ENCODE data around the gene DLG5. TPM values are rescaled to one million over a fixed set of nuclear protein-coding genes. Genes with fewer than 3 reads are reported as not detected.

The DLG5 gene
- polyA plus RNA-seq, 4 donors, result 7.8 to 35.9 (median 11.4) TPM

GRCh38 chr10:77960829-77961329, 34.3 kb upstream of the DLG5 start:
- no peak for DNase-seq
- Histone ChIP-seq H3K27ac (ENCODE audit: low read depth in 1 of 3, low read length in 2 of 3) (no peak overlapping the region), H3K9me3 (ENCODE audit: control insufficient read depth in 2 of 2, insufficient read depth in 1 of 2, low read depth in 1 of 2, low read length in 1 of 2) (peaks cover 0 to 9% of the 10 kb centered on the region in 2 donors), H3K4me3 (ENCODE audit: low read depth in 1 of 3, low read length in 3 of 3) (no peak overlapping the region), H3K4me1 (ENCODE audit: control insufficient read depth in 3 of 3, insufficient read depth in 2 of 3, low read depth in 1 of 3, low read length in 2 of 3) (peaks cover 0 to 5% (median 0%) of the 10 kb centered on the region in 3 donors), H3K36me3 (ENCODE audit: control insufficient read depth in 3 of 3, insufficient read depth in 2 of 3, low read depth in 1 of 3, low read length in 3 of 3) (no peaks in the 10 kb centered on the region), H3K27me3 (ENCODE audit: control insufficient read depth in 3 of 3, insufficient read depth in 3 of 3, low read length in 3 of 3) (no peaks in the 10 kb centered on the region)
- 79 to 86% (median 80%) methylated on average over 6 of the region's 6 CpGs for WGBS, 3 donors
- FAIRE-seq, result no peak

- H3K36me3 ChIP-seq (ENCODE audit: control insufficient read depth in 3 of 3, insufficient read depth in 2 of 3, low read depth in 1 of 3, low read length in 3 of 3), result no peaks in the 10 kb centered on the region
- H3K4me3 ChIP-seq (ENCODE audit: low read depth in 1 of 3, low read length in 3 of 3), result no peak overlapping the region
- 88 to 90% (median 90%) methylated on average over 8 of the region's 8 CpGs for WGBS, 3 donors
- FAIRE-seq (no peak), DNase-seq (no peak)
- peaks cover 0 to 9% of the 10 kb centered on the region in 2 donors for H3K9me3 ChIP-seq (ENCODE audit: control insufficient read depth in 2 of 2, insufficient read depth in 1 of 2, low read depth in 1 of 2, low read length in 1 of 2)
- no peaks in the 10 kb centered on the region for H3K27me3 ChIP-seq (ENCODE audit: control insufficient read depth in 3 of 3, insufficient read depth in 3 of 3, low read length in 3 of 3)
- H3K4me1 ChIP-seq (ENCODE audit: control insufficient read depth in 3 of 3, insufficient read depth in 2 of 3, low read depth in 1 of 3, low read length in 2 of 3), result peaks cover 0 to 13% (median 0%) of the 10 kb centered on the region in 3 donors
- H3K27ac ChIP-seq (ENCODE audit: low read depth in 1 of 3, low read length in 2 of 3), result no peak overlapping the region
Measured at GRCh38 chr10:77959887-77960455, 33.4 kb upstream of the DLG5 start.

- FAIRE-seq (no peak), DNase-seq (no peak)
- Histone ChIP-seq H3K36me3 (ENCODE audit: control insufficient read depth in 3 of 3, insufficient read depth in 2 of 3, low read depth in 1 of 3, low read length in 3 of 3) (no peaks in the 10 kb centered on the region), H3K9me3 (ENCODE audit: control insufficient read depth in 2 of 2, insufficient read depth in 1 of 2, low read depth in 1 of 2, low read length in 1 of 2) (peaks cover 0 to 8% of the 10 kb centered on the region in 2 donors), H3K4me3 (ENCODE audit: low read depth in 1 of 3, low read length in 3 of 3) (no peak overlapping the region), H3K27me3 (ENCODE audit: control insufficient read depth in 3 of 3, insufficient read depth in 3 of 3, low read length in 3 of 3) (no peaks in the 10 kb centered on the region), H3K27ac (ENCODE audit: low read depth in 1 of 3, low read length in 2 of 3) (no peak overlapping the region), H3K4me1 (ENCODE audit: control insufficient read depth in 3 of 3, insufficient read depth in 2 of 3, low read depth in 1 of 3, low read length in 2 of 3) (peaks cover 0 to 14% (median 0%) of the 10 kb centered on the region in 3 donors)
- 67 to 88% (median 82%) methylated on average over 4 of the region's 4 CpGs for WGBS, 3 donors
Measured at GRCh38 chr10:77959384-77959783, 32.8 kb upstream of the DLG5 start.

- H3K27ac ChIP-seq (ENCODE audit: low read depth in 1 of 3, low read length in 2 of 3), result peak overlapping the region in 1 of 3 donors; percentile 53
- FAIRE-seq (no peak), DNase-seq (peak in 1 of 2 donors; percentile 76)
- WGBS, 3 donors, result 64 to 79% (median 70%) methylated on average over 1 of the region's 1 CpG
- H3K36me3 ChIP-seq (ENCODE audit: control insufficient read depth in 3 of 3, insufficient read depth in 2 of 3, low read depth in 1 of 3, low read length in 3 of 3), result no peaks in the 10 kb centered on the region
- peaks cover 0 to 13% of the 10 kb centered on the region in 2 donors for H3K9me3 ChIP-seq (ENCODE audit: control insufficient read depth in 2 of 2, insufficient read depth in 1 of 2, low read depth in 1 of 2, low read length in 1 of 2)
- no peak overlapping the region for H3K4me3 ChIP-seq (ENCODE audit: low read depth in 1 of 3, low read length in 3 of 3)
- H3K27me3 ChIP-seq (ENCODE audit: control insufficient read depth in 3 of 3, insufficient read depth in 3 of 3, low read length in 3 of 3), result no peaks in the 10 kb centered on the region
- peaks cover 0 to 14% (median 0%) of the 10 kb centered on the region in 3 donors for H3K4me1 ChIP-seq (ENCODE audit: control insufficient read depth in 3 of 3, insufficient read depth in 2 of 3, low read depth in 1 of 3, low read length in 2 of 3)
Measured at GRCh38 chr10:77955136-77955535, 28.6 kb upstream of the DLG5 start.

- no peaks in the 10 kb centered on the region for H3K27me3 ChIP-seq (ENCODE audit: control insufficient read depth in 3 of 3, insufficient read depth in 3 of 3, low read length in 3 of 3)
- no peak for FAIRE-seq
- no peaks in the 10 kb centered on the region for H3K36me3 ChIP-seq (ENCODE audit: control insufficient read depth in 3 of 3, insufficient read depth in 2 of 3, low read depth in 1 of 3, low read length in 3 of 3)
- no peak overlapping the region for H3K4me3 ChIP-seq (ENCODE audit: low read depth in 1 of 3, low read length in 3 of 3)
- WGBS, 3 donors, result 46 to 85% (median 67%) methylated on average over 6 to 7 of the region's 7 CpGs
- H3K4me1 ChIP-seq (ENCODE audit: control insufficient read depth in 3 of 3, insufficient read depth in 2 of 3, low read depth in 1 of 3, low read length in 2 of 3), result no peaks in the 10 kb centered on the region
- H3K27ac ChIP-seq (ENCODE audit: low read depth in 1 of 3, low read length in 2 of 3), result no peak overlapping the region
- peaks cover 0 to 13% of the 10 kb centered on the region in 2 donors for H3K9me3 ChIP-seq (ENCODE audit: control insufficient read depth in 2 of 2, insufficient read depth in 1 of 2, low read depth in 1 of 2, low read length in 1 of 2)
- DNase-seq, result no peak
Measured at GRCh38 chr10:77949167-77949566, 22.6 kb upstream of the DLG5 start.

- no peak for DNase-seq
- no peak for FAIRE-seq
- Histone ChIP-seq H3K27me3 (ENCODE audit: control insufficient read depth in 3 of 3, insufficient read depth in 3 of 3, low read length in 3 of 3) (no peaks in the 10 kb centered on the region), H3K9me3 (ENCODE audit: control insufficient read depth in 2 of 2, insufficient read depth in 1 of 2, low read depth in 1 of 2, low read length in 1 of 2) (peaks cover 0 to 5% of the 10 kb centered on the region in 2 donors), H3K27ac (ENCODE audit: low read depth in 1 of 3, low read length in 2 of 3) (no peak overlapping the region), H3K4me3 (ENCODE audit: low read depth in 1 of 3, low read length in 3 of 3) (no peak overlapping the region), H3K36me3 (ENCODE audit: control insufficient read depth in 3 of 3, insufficient read depth in 2 of 3, low read depth in 1 of 3, low read length in 3 of 3) (no peaks in the 10 kb centered on the region), H3K4me1 (ENCODE audit: control insufficient read depth in 3 of 3, insufficient read depth in 2 of 3, low read depth in 1 of 3, low read length in 2 of 3) (peaks cover 0 to 11% (median 0%) of the 10 kb centered on the region in 3 donors)
- 34 to 45% (median 41%) methylated on average over 2 of the region's 2 CpGs for WGBS, 3 donors
Measured at GRCh38 chr10:77946084-77946483, 19.5 kb upstream of the DLG5 start.

GRCh38 chr10:77944519-77944918, 18.0 kb upstream of the DLG5 start:
- no peaks in the 10 kb centered on the region for H3K9me3 ChIP-seq (ENCODE audit: control insufficient read depth in 2 of 2, insufficient read depth in 1 of 2, low read depth in 1 of 2, low read length in 1 of 2)

GRCh38 chr10:77943121-77943901, 16.8 kb upstream of the DLG5 start:
- no peak for FAIRE-seq
- Histone ChIP-seq H3K4me1 (ENCODE audit: control insufficient read depth in 3 of 3, insufficient read depth in 2 of 3, low read depth in 1 of 3, low read length in 2 of 3) (peaks cover 0 to 29% (median 0%) of the 10 kb centered on the region in 3 donors), H3K36me3 (ENCODE audit: control insufficient read depth in 3 of 3, insufficient read depth in 2 of 3, low read depth in 1 of 3, low read length in 3 of 3) (no peaks in the 10 kb centered on the region), H3K27me3 (ENCODE audit: control insufficient read depth in 3 of 3, insufficient read depth in 3 of 3, low read length in 3 of 3) (no peaks in the 10 kb centered on the region), H3K9me3 (ENCODE audit: control insufficient read depth in 2 of 2, insufficient read depth in 1 of 2, low read depth in 1 of 2, low read length in 1 of 2) (no peaks in the 10 kb centered on the region), H3K4me3 (ENCODE audit: low read depth in 1 of 3, low read length in 3 of 3) (no peak overlapping the region), H3K27ac (ENCODE audit: low read depth in 1 of 3, low read length in 2 of 3) (peak overlapping the region in 1 of 3 donors; percentile 56)
- WGBS, 3 donors, result 43 to 59% (median 58%) methylated on average over 8 of the region's 8 CpGs
- DNase-seq, result peak in 1 of 2 donors; percentile 78

More at GRCh38 chr10:77944519-77944918, 18.0 kb upstream of the DLG5 start:
- no peaks in the 10 kb centered on the region for H3K27me3 ChIP-seq (ENCODE audit: control insufficient read depth in 3 of 3, insufficient read depth in 3 of 3, low read length in 3 of 3)
- 24 to 45% (median 30%) methylated on average over 4 of the region's 4 CpGs for WGBS, 3 donors
- no peaks in the 10 kb centered on the region for H3K36me3 ChIP-seq (ENCODE audit: control insufficient read depth in 3 of 3, insufficient read depth in 2 of 3, low read depth in 1 of 3, low read length in 3 of 3)
- no peak overlapping the region for H3K4me3 ChIP-seq (ENCODE audit: low read depth in 1 of 3, low read length in 3 of 3)
- FAIRE-seq (no peak), DNase-seq (peak in 1 of 2 donors; percentile 63)
- peaks cover 0 to 24% (median 0%) of the 10 kb centered on the region in 3 donors for H3K4me1 ChIP-seq (ENCODE audit: control insufficient read depth in 3 of 3, insufficient read depth in 2 of 3, low read depth in 1 of 3, low read length in 2 of 3)
- H3K27ac ChIP-seq (ENCODE audit: low read depth in 1 of 3, low read length in 2 of 3), result no peak overlapping the region

Measured in small intestine (tissue), 7 donors.